Measurements from ENCODE around the gene SLC7A7. TPM values are rescaled to one million over a fixed set of nuclear protein-coding genes. Genes with fewer than 3 reads are reported as not detected.
"Not testable (repeated sequence)": the region's sequence is repeated elsewhere in the genome, so short reads cannot be mapped to it uniquely, and the experiment has no call there.

Gene SLC7A7
- total and polyA plus RNA-seq, 2 of the 13 experiments (the other 11 are each of a cell fraction or from before 2014, with no cell fraction given), result 0.13 to 0.63 TPM

- TF ChIP-seq ZHX2 (IDR thresholded peaks at IDR 0.05; ENCODE audit: low read depth), result not testable (repeated sequence)
- TF ChIP-seq ZHX2 (CRISPR knock-in tag; IDR thresholded peaks at IDR 0.05; ENCODE audit: borderline replicate concordance) (peak; percentile 42; the same call in 1 of the 2 replicates), KIAA2018 (CRISPR knock-in tag; IDR thresholded peaks at IDR 0.05; ENCODE audit: borderline replicate concordance) (0 out of 2 replicates have a peak, but pooled peaks have one; percentile 25), ISX (CRISPR knock-in tag; conservative IDR thresholded peaks at IDR 0.05) (peak; percentile 79; the same call in 1 of the 2 replicates), MAF1 (CRISPR knock-in tag; IDR thresholded peaks at IDR 0.05; ENCODE audit: borderline replicate concordance) (0 out of 2 replicates have a peak, but pooled peaks have one; percentile 15), ZNF256 (CRISPR knock-in tag; conservative IDR thresholded peaks at IDR 0.05) (peak; percentile 44; the same call in 1 of the 2 replicates), FOXM1 (CRISPR knock-in tag; IDR thresholded peaks at IDR 0.05) (0 out of 2 replicates have a peak, but pooled peaks have one; percentile 47), ZBTB43 (CRISPR knock-in tag; conservative IDR thresholded peaks at IDR 0.05) (peak; percentile 28), KDM5B (CRISPR knock-in tag; IDR thresholded peaks at IDR 0.05; ENCODE audit: borderline replicate concordance) (peak; percentile 17; the same call in 1 of the 2 replicates), ZNF124 (CRISPR knock-in tag; IDR thresholded peaks at IDR 0.05) (peak; percentile 57; the same call in 1 of the 2 replicates), CSRNP1 (CRISPR knock-in tag; IDR thresholded peaks at IDR 0.05) (0 out of 2 replicates have a peak, but pooled peaks have one; percentile 10)
These were observed 13.9 kb upstream of the SLC7A7 start (continued) for GRCh38 chr14:22829076-22829660.

Data from HepG2 (cell line).